Testis (tissue), 3 donors: ENCODE data around the gene PCDHGA6. TPM values are rescaled to one million over a fixed set of nuclear protein-coding genes. Genes with fewer than 3 reads are reported as not detected.
"Not testable (repeated sequence)": the region's sequence is repeated elsewhere in the genome, so short reads cannot be mapped to it uniquely, and the experiment has no call there.

Experiments used
- DNase-seq: peaks from one replicate; pipeline ENCODE4 v3.0.0-alpha.2; 2019
- H3K27ac ChIP-seq, 2 donors: fragments of 200-600 bp; sonication (generic); one replicate each; pipeline ENCODE4 v1.5.1; 2019
- H3K27me3 ChIP-seq: fragments of 200-600 bp; sonication (generic); one replicate; pipeline ENCODE4 v1.5.1; 2019
- H3K36me3 ChIP-seq: fragments of 200-600 bp; sonication (generic); one replicate; pipeline ENCODE4 v1.5.1; 2017; ENCODE audit warnings: low read depth; ENCODE audit errors: missing control alignments
- H3K4me1 ChIP-seq: fragments of 200-600 bp; sonication (generic); one replicate; pipeline ENCODE4 v1.5.1; 2019
- H3K4me3 ChIP-seq, 2 donors: fragments of 200-600 bp; sonication (generic); one replicate each; pipeline ENCODE4 v1.5.1; 2017 to 2019
- H3K9me3 ChIP-seq: fragments of 200-600 bp; sonication (generic); one replicate; pipeline ENCODE4 v1.5.1; 2017
- CTCF ChIP-seq, 3 experiments: fragments of 450-650 bp in 2 of 3; fragments of 200-600 bp in 1 of 3; sonication (generic) in 1 of 3; IDR thresholded peaks; one replicate each; pipeline ENCODE4 v1.5.1; 2016 to 2019; ENCODE audit warnings: antibody characterized with exemption in 3 of 3, mild to moderate bottlenecking in 2 of 3, moderate library complexity in 1 of 3
- POLR2A ChIP-seq: fragments of 450-650 bp; IDR thresholded peaks from one replicate; pipeline ENCODE4 v1.6.1; 2017; ENCODE audit warnings: antibody characterized with exemption, mild to moderate bottlenecking, moderate library complexity
- WGBS, 2 donors: methylation state at CpG; one replicate each; pipeline ENCODE4 v1.1.5; 2018; 5-methylcytosine and 5-hydroxymethylcytosine counted together
- intact Hi-C: fragments of 100-400 bp; cut with DNase I; formaldehyde crosslinking; loops from one replicate; pipeline ENCODE4 v1.15.1; 2023; ENCODE audit warnings: low total_unique reads
- polyA plus RNA-seq: library from polyadenylated mRNA; stranded (reverse); fragments of 350-450 nt; fragmentation: Illumina TruSeq; extraction: RNeasy Lipid Tissue Mini Kit (QIAGEN cat#74804); gene quantifications from one replicate; pipeline ENCODE4 v1.2.3, GENCODE V29; 2014; ENCODE audit warnings: low read depth, low replicate concordance; ENCODE audit not compliant: insufficient read depth
- total RNA-seq, 2 donors: library from RNA; depleted of rRNA; stranded (reverse); fragments of >200 nt; gene quantifications; one replicate each; pipeline ENCODE4 v1.2.3, GENCODE V29; 2016

Gene PCDHGA6
- total and polyA plus RNA-seq, 3 donors from 2014 or later: 1.8 to 13.4 (median 9.7) TPM

GRCh38 chr5:141397756-141398551, 24.3 kb downstream of the PCDHGA6 start, which contains the start of gene PCDHGB5:
Gene PCDHGB5 (plus strand): TSS chr5:141397947. CDS start chr5:141398128, 181 bp downstream.
- H3K4me1 ChIP-seq, H3K36me3 ChIP-seq, H3K27me3 ChIP-seq, intact Hi-C loops, H3K27ac ChIP-seq, H3K9me3 ChIP-seq: not testable (repeated sequence)
- 4 to 5% methylated on average over 21 to 28 of the region's 43 CpGs for WGBS, 2 donors
- TF ChIP-seq CTCF (IDR thresholded peaks at IDR 0.05): peak; percentile 55 to 67 (median 59)
- peak; percentile 78 for DNase-seq
- peak within 1 kb of the TSS in 1 of 2 donors; percentile 33 for H3K4me3 ChIP-seq

DNA sequence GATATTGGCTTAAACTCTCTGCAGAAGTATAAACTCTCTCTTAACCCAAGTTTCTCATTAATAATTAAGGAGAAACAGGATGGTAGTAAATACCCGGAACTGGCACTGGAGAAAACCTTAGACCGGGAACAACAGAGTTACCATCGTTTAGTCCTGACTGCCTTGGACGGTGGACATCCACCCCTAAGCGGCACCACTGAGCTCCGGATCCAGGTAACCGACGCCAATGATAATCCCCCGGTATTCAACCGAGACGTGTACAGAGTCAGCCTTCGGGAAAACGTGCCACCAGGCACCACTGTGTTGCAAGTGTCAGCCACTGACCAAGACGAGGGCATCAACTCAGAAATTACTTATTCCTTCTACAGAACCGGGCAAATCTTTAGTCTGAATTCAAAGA, 24.9 kb downstream of the PCDHGA6 start:
- no peaks in the 10 kb centered on the region for H3K4me1 ChIP-seq
- DNase-seq: no peak
- WGBS, 2 donors: 12 to 25% methylated on average over 15 of the region's 15 CpGs
- no peaks in the 10 kb centered on the region for H3K9me3 ChIP-seq
- H3K4me3 ChIP-seq: no peak overlapping the region
- intact Hi-C loops: no loop called here
- no peak overlapping the region for H3K27ac ChIP-seq
- H3K27me3 ChIP-seq: no peaks in the 10 kb centered on the region
- H3K36me3 ChIP-seq: no peaks in the 10 kb centered on the region
- TF ChIP-seq CTCF (IDR thresholded peaks at IDR 0.05): no peak
- TF ChIP-seq POLR2A: no peak

GRCh38 chr5:141399555-141400258, 26.0 kb downstream of the PCDHGA6 start:
- intact Hi-C loops: no loop called here
- no peak for DNase-seq
- H3K4me1 ChIP-seq: no peaks in the 10 kb centered on the region
- no peak overlapping the region for H3K27ac ChIP-seq
- no peaks in the 10 kb centered on the region for H3K27me3 ChIP-seq
- H3K9me3 ChIP-seq: no peaks in the 10 kb centered on the region
- peak overlapping the region in 1 of 2 donors; percentile 7 for H3K4me3 ChIP-seq
- no peaks in the 10 kb centered on the region for H3K36me3 ChIP-seq
- TF ChIP-seq CTCF (IDR thresholded peaks at IDR 0.05): no peak
- TF ChIP-seq POLR2A: no peak
- WGBS, 2 donors: 19 to 35% methylated on average over 4 to 55 of the region's 61 CpGs

DNA sequence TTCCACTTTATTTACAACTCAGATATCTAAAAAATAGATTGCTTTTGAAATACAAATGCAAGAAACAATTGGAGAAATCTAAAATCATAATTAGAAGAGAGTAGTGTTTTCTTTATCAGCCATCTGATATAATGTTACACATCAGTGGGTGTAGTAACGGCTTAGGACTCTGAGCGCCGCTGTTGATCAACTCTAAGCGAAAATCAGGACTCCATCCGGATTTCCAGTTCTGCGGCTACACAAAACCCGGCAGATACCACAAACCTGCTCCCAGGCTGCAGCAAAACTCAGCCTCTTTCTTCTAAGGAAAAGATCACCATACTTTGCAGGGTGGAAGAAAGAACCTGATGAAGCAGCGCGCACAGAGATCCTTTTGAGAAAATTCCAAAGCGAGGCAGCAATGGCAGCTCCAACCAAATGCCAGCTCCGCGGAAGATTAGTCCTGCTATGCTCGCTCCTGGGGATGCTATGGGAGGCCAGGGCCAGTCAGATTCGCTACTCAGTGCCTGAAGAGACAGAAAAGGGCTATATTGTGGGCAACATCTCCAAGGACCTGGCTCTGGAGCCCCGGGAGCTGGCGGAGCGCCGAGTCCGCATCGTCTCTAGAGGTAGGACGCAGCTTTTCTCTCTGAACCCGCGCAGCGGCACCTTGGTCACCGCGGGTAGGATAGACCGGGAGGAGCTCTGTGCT, 29.0 kb downstream of the PCDHGA6 start, which contains the start of gene PCDHGA9:
Gene PCDHGA9, plus strand, starts transcription at position 226 of the 691 bp plus-strand sequence. Its CDS starts 175 bp downstream, at position 401.
- Histone ChIP-seq H3K9me3 (no peaks in the 10 kb centered on the region), H3K36me3 (no peaks in the 10 kb centered on the region), H3K27me3 (no peaks in the 10 kb centered on the region), H3K4me3 (peak within 1 kb of the TSS in 1 of 2 donors; percentile 0), H3K4me1 (no peaks in the 10 kb centered on the region), H3K27ac (no peak within 1 kb of the TSS)
- WGBS, 2 donors: 6 to 14% methylated on average over 16 to 27 of the region's 27 CpGs
- intact Hi-C loops: no loop called here
- no peak for DNase-seq
- TF ChIP-seq CTCF (IDR thresholded peaks at IDR 0.05) (peak in 1 of 3 experiments; percentile 9), POLR2A (no peak)
